ENCODE data around the gene PIEZO1.

DNA sequence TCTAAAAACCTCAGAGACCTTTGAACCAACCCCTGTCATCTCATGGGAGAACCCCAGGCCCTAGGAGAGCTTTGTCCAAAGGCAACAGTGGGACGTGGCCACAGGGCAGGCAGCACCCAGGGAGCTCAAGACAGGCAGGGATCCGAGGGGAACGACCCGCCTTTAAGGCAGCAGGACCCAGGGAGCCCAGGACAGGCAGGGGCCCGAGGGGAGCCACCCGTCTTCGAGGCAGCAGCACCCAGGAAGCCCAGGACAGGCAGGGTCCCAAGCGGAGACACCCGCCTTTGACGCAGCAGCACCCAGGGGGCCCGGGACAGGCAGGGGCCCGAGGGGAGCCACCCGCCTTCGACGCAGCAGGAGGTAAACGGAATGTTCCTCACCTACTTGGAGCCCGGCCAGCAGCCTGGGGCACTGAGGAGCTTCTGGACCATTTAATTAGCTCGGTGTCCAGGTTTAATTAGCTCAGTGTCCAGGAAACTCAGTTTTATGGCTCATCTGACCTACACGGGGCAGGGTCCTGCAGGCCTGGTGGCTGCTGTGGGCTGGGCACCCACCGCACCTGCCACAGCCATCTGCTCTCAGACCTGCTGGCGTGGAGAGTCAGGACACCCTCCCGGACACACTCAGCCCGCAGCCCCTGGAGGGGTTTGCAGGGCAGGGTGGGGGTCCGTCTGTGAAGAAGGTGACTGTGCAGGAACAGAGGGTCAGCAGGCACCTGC lies 24.4 kb downstream of the PIEZO1 start:
- TF ChIP-seq, protein P1, sequence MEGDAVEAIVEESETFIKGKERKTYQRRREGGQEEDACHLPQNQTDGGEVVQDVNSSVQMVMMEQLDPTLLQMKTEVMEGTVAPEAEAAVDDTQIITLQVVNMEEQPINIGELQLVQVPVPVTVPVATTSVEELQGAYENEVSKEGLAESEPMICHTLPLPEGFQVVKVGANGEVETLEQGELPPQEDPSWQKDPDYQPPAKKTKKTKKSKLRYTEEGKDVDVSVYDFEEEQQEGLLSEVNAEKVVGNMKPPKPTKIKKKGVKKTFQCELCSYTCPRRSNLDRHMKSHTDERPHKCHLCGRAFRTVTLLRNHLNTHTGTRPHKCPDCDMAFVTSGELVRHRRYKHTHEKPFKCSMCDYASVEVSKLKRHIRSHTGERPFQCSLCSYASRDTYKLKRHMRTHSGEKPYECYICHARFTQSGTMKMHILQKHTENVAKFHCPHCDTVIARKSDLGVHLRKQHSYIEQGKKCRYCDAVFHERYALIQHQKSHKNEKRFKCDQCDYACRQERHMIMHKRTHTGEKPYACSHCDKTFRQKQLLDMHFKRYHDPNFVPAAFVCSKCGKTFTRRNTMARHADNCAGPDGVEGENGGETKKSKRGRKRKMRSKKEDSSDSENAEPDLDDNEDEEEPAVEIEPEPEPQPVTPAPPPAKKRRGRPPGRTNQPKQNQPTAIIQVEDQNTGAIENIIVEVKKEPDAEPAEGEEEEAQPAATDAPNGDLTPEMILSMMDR (IDR thresholded peaks at IDR 0.05) = no peak
- no peak for TF ChIP-seq GABPA (IDR thresholded peaks at IDR 0.05; ENCODE audit: low read depth)
- no peak for TF ChIP-seq RAD21 (IDR thresholded peaks at IDR 0.05; ENCODE audit: low read length)
- TF ChIP-seq, protein P2, sequence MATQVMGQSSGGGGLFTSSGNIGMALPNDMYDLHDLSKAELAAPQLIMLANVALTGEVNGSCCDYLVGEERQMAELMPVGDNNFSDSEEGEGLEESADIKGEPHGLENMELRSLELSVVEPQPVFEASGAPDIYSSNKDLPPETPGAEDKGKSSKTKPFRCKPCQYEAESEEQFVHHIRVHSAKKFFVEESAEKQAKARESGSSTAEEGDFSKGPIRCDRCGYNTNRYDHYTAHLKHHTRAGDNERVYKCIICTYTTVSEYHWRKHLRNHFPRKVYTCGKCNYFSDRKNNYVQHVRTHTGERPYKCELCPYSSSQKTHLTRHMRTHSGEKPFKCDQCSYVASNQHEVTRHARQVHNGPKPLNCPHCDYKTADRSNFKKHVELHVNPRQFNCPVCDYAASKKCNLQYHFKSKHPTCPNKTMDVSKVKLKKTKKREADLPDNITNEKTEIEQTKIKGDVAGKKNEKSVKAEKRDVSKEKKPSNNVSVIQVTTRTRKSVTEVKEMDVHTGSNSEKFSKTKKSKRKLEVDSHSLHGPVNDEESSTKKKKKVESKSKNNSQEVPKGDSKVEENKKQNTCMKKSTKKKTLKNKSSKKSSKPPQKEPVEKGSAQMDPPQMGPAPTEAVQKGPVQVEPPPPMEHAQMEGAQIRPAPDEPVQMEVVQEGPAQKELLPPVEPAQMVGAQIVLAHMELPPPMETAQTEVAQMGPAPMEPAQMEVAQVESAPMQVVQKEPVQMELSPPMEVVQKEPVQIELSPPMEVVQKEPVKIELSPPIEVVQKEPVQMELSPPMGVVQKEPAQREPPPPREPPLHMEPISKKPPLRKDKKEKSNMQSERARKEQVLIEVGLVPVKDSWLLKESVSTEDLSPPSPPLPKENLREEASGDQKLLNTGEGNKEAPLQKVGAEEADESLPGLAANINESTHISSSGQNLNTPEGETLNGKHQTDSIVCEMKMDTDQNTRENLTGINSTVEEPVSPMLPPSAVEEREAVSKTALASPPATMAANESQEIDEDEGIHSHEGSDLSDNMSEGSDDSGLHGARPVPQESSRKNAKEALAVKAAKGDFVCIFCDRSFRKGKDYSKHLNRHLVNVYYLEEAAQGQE (IDR thresholded peaks at IDR 0.05; ENCODE audit: low read depth, low read length) = no peak
- peak; percentile 36; the same call in 1 of the 2 replicates for TF ChIP-seq RCOR1 (IDR thresholded peaks at IDR 0.05; ENCODE audit: low read length)
- TF ChIP-seq TEAD4 (IDR thresholded peaks at IDR 0.05; ENCODE audit: borderline replicate concordance, insufficient read depth) = no peak
- TF ChIP-seq MXI1 (IDR thresholded peaks at IDR 0.05; ENCODE audit: low read depth, low read length) = no peak

Measured in SK-N-SH (cell line).